GM12801 (cell line): Measurements from ENCODE around the gene RXFP2.

Experiments
- TF ChIP-seq, protein P1 (sequence below): IDR thresholded peaks from one replicate; pipeline ENCODE4 v1.5.1; 2011; ENCODE audit warnings: control low read depth; ENCODE audit not compliant: insufficient read length; ENCODE audit errors: extremely low read depth

Gene RXFP2

GRCh38 chr13:31775148-31775547 is 35.8 kb downstream of the RXFP2 start:
- TF ChIP-seq, protein P1, sequence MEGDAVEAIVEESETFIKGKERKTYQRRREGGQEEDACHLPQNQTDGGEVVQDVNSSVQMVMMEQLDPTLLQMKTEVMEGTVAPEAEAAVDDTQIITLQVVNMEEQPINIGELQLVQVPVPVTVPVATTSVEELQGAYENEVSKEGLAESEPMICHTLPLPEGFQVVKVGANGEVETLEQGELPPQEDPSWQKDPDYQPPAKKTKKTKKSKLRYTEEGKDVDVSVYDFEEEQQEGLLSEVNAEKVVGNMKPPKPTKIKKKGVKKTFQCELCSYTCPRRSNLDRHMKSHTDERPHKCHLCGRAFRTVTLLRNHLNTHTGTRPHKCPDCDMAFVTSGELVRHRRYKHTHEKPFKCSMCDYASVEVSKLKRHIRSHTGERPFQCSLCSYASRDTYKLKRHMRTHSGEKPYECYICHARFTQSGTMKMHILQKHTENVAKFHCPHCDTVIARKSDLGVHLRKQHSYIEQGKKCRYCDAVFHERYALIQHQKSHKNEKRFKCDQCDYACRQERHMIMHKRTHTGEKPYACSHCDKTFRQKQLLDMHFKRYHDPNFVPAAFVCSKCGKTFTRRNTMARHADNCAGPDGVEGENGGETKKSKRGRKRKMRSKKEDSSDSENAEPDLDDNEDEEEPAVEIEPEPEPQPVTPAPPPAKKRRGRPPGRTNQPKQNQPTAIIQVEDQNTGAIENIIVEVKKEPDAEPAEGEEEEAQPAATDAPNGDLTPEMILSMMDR = no peak

DNA sequence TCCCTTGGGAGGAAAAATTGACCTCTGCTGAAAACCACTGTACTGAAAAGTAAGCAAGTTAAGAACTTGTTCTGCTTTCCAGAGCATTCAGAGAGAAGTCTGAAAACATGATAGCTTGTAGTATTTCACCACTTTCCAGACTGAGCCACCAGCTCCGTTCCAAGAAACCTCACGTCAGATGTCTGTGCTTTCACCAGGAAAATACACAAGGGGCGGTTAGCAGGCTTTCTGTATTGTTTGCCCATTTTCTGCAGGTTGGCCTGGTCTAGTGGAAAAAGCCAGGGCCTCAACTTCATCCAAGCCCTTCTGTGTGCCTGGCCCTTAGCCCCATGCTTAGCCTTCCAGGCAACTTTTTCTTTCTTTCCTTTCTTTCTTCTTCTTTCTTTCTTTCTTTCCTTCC is 36.4 kb downstream of the RXFP2 start:
- TF ChIP-seq, protein P1 = no peak

DNA sequence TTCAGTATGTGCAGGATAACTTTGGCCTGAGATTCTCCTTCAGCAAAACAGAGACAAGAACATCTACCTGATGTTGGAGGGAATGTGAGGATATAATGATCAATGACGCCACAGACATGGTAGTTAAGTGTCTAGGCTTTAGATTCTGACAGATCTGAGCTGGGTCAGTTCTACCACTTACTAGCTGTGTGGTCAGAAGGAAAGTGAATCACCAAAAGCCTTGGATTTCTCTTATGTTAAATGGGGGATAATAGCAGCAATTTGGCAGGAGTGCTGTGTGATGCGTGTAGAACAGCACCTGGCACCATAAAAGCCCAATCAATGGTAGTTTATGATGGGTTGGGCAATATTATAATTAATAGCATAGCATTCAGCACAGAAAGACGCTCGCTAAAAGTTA is 41.7 kb downstream of the RXFP2 start:
- TF ChIP-seq, protein P1 = no peak

DNA sequence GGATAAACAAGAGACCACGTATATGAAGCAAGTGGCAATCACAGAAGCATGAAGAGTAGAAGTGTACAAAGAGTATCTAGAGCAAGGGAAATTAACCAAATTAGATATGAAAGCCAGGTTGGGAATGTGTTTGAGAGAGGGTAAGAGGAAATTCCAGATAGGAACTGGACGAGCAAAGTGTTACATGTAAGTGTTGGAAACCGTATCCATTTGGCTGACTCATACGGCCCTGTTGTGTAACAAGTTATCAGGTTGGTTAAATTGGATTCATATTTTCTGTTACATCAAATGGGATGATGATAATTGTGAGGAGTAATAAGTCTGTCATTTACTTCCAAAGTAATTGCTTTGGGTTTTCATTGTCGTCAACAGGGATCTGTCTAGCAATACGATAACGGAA is 46.7 kb downstream of the RXFP2 start:
- TF ChIP-seq, protein P1 = no peak

DNA sequence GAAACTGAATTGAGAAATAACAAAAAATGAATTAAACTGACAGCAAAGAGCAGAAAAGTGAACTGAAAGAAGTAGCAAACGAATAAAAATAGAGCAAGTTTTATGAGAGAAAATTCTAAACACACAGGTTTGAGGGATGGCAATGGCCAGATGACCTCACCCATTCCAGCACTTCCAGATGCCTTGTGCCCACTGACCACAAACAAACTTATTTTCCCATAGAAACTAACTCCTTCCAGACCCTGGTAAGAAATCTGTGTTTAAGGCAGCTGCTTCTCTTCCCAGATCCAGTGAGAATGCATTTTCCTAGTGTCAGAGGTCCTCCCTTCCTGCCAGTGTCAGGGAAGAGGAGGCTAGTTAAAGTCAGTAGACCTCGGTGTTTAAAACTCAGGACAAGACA is 51.7 kb downstream of the RXFP2 start:
- TF ChIP-seq, protein P1 = no peak

GRCh38 chr13:31793246-31793645 is 53.9 kb downstream of the RXFP2 start:
- TF ChIP-seq, protein P1 = no peak

DNA sequence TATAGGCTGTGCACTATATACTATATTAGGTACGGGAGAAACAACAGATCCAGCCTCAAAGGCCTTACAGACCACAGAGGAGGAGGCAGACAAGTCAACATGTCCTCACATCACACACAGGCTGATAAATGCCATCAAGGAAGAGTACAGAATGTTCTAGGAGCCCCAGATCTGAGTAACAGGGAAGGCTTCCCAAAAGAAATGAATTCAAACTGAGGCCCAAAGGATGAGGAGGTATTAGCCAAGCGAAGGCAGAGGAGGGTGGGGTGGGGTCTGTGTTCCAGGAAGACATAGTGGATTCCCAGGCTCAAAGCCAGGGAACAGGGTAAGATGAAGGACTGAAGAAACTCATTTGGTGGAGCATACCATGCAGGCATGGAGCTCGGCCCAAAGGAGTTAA is 55.1 kb downstream of the RXFP2 start:
- TF ChIP-seq, protein P1 = no peak
